HEK293 (cell line): ENCODE measurements around the gene CEND1.

Source experiments
- BCL11B ChIP-seq: fragments of 450-650 bp; formaldehyde crosslinking; IDR thresholded peaks from 2 replicates; pipeline ENCODE4 v1.5.1; 2016; ENCODE audit warnings: low read depth, missing biosample characterization, missing genetic modification characterization
- FEZF1 ChIP-seq: fragments of 450-650 bp; formaldehyde crosslinking; IDR thresholded peaks from 2 replicates; pipeline ENCODE4 v1.5.1; 2016; ENCODE audit warnings: missing biosample characterization, missing genetic modification characterization
- KLF7 ChIP-seq: fragments of 450-650 bp; formaldehyde crosslinking; IDR thresholded peaks from 2 replicates; pipeline ENCODE4 v1.5.1; 2016; ENCODE audit warnings: missing biosample characterization, missing genetic modification characterization, borderline replicate concordance
- PRDM10 ChIP-seq: fragments of 450-650 bp; formaldehyde crosslinking; IDR thresholded peaks from 2 replicates; pipeline ENCODE4 v1.5.1; 2016; ENCODE audit warnings: missing biosample characterization, missing genetic modification characterization
- SETDB1 ChIP-seq: IDR thresholded peaks from one replicate; pipeline ENCODE4 v1.6.1; 2017; ENCODE audit warnings: mild to moderate bottlenecking, low read length, moderate library complexity, mixed read lengths; ENCODE audit not compliant: insufficient read length
- TCF7L2 ChIP-seq: IDR thresholded peaks from 2 replicates; pipeline ENCODE4 v1.6.1; 2011; ENCODE audit warnings: low read depth, mild to moderate bottlenecking, inconsistent platforms, low read length, moderate library complexity, borderline replicate concordance
- TSHZ1 ChIP-seq: fragments of 450-650 bp; formaldehyde crosslinking; IDR thresholded peaks from 2 replicates; pipeline ENCODE4 v1.5.1; 2016; ENCODE audit warnings: missing biosample characterization, missing genetic modification characterization, borderline replicate concordance
- WT1 ChIP-seq: fragments of 450-650 bp; formaldehyde crosslinking; IDR thresholded peaks from 2 replicates; pipeline ENCODE4 v1.5.1; 2016; ENCODE audit warnings: missing biosample characterization, missing genetic modification characterization
- ZBTB20 ChIP-seq: fragments of 450-650 bp; formaldehyde crosslinking; IDR thresholded peaks from 2 replicates; pipeline ENCODE4 v1.5.1; 2016; ENCODE audit warnings: missing biosample characterization, missing genetic modification characterization
- ZBTB8A ChIP-seq: fragments of 450-650 bp; formaldehyde crosslinking; IDR thresholded peaks from 2 replicates; pipeline ENCODE4 v1.5.1; 2016; ENCODE audit warnings: missing biosample characterization, missing genetic modification characterization
- ZNF138 ChIP-seq: fragments of 450-650 bp; formaldehyde crosslinking; IDR thresholded peaks from 2 replicates; pipeline ENCODE4 v1.5.1; 2016; ENCODE audit warnings: missing biosample characterization, missing genetic modification characterization, borderline replicate concordance
- ZNF140 ChIP-seq: fragments of 450-650 bp; formaldehyde crosslinking; IDR thresholded peaks from 2 replicates; pipeline ENCODE4 v1.5.1; 2016; ENCODE audit warnings: missing biosample characterization, missing genetic modification characterization
- ZNF155 ChIP-seq: fragments of 450-650 bp; formaldehyde crosslinking; IDR thresholded peaks from 2 replicates; pipeline ENCODE4 v1.5.1; 2016; ENCODE audit warnings: missing biosample characterization, missing genetic modification characterization
- ZNF169 ChIP-seq: fragments of 450-650 bp; formaldehyde crosslinking; IDR thresholded peaks from 2 replicates; pipeline ENCODE4 v1.5.1; 2016; ENCODE audit warnings: missing biosample characterization, missing genetic modification characterization
- ZNF280C ChIP-seq: fragments of 450-650 bp; formaldehyde crosslinking; IDR thresholded peaks from 2 replicates; pipeline ENCODE4 v1.5.1; 2016; ENCODE audit warnings: missing biosample characterization, missing genetic modification characterization
- ZNF324 ChIP-seq: fragments of 450-650 bp; formaldehyde crosslinking; IDR thresholded peaks from 2 replicates; pipeline ENCODE4 v1.5.1; 2016; ENCODE audit warnings: missing biosample characterization, missing genetic modification characterization
- ZNF404 ChIP-seq: fragments of 450-650 bp; formaldehyde crosslinking; IDR thresholded peaks from 2 replicates; pipeline ENCODE4 v1.5.1; 2017; ENCODE audit warnings: missing biosample characterization, missing genetic modification characterization
- ZNF416 ChIP-seq: fragments of 450-650 bp; formaldehyde crosslinking; IDR thresholded peaks from 2 replicates; pipeline ENCODE4 v1.5.1; 2016; ENCODE audit warnings: missing biosample characterization, missing genetic modification characterization
- ZNF544 ChIP-seq: fragments of 450-650 bp; formaldehyde crosslinking; IDR thresholded peaks from 2 replicates; pipeline ENCODE4 v1.5.0; 2017; ENCODE audit warnings: missing biosample characterization, missing genetic modification characterization
- ZNF548 ChIP-seq: fragments of 450-650 bp; formaldehyde crosslinking; IDR thresholded peaks from 2 replicates; pipeline ENCODE4 v1.5.1; 2016; ENCODE audit warnings: missing biosample characterization, missing genetic modification characterization
- ZNF549 ChIP-seq: fragments of 450-650 bp; IDR thresholded peaks from 2 replicates; pipeline ENCODE4 v1.5.1; 2018; ENCODE audit warnings: missing biosample characterization, missing genetic modification characterization, mild to moderate bottlenecking, inconsistent platforms, moderate library complexity
- ZNF585B ChIP-seq: fragments of 450-650 bp; formaldehyde crosslinking; IDR thresholded peaks from 2 replicates; pipeline ENCODE4 v1.5.1; 2016; ENCODE audit warnings: missing biosample characterization, missing genetic modification characterization
- ZNF610 ChIP-seq: fragments of 450-650 bp; formaldehyde crosslinking; IDR thresholded peaks from 2 replicates; pipeline ENCODE4 v1.5.1; 2016; ENCODE audit warnings: missing biosample characterization, missing genetic modification characterization, borderline replicate concordance
- ZNF623 ChIP-seq: fragments of 450-650 bp; formaldehyde crosslinking; IDR thresholded peaks from 2 replicates; pipeline ENCODE4 v1.5.1; 2016; ENCODE audit warnings: missing biosample characterization, missing genetic modification characterization
- ZNF658 ChIP-seq: fragments of 450-650 bp; formaldehyde crosslinking; IDR thresholded peaks from 2 replicates; pipeline ENCODE4; 2016; ENCODE audit warnings: missing biosample characterization, missing genetic modification characterization
- ZNF701 ChIP-seq: fragments of 450-650 bp; formaldehyde crosslinking; IDR thresholded peaks from 2 replicates; pipeline ENCODE4 v1.5.1; 2016; ENCODE audit warnings: missing biosample characterization, missing genetic modification characterization
- ZNF776 ChIP-seq: fragments of 450-650 bp; formaldehyde crosslinking; IDR thresholded peaks from 2 replicates; pipeline ENCODE4 v1.5.0; 2017; ENCODE audit warnings: missing biosample characterization, missing genetic modification characterization, borderline replicate concordance
- ZNF843 ChIP-seq: fragments of 450-650 bp; formaldehyde crosslinking; IDR thresholded peaks from 2 replicates; pipeline ENCODE4 v1.5.1; 2016; ENCODE audit warnings: missing biosample characterization, missing genetic modification characterization
- ZXDB ChIP-seq: fragments of 450-650 bp; formaldehyde crosslinking; IDR thresholded peaks from 2 replicates; pipeline ENCODE4 v1.5.1; 2016; ENCODE audit warnings: missing biosample characterization, missing genetic modification characterization
- TF ChIP-seq, protein P1 (sequence below): fragments of 450-650 bp; formaldehyde crosslinking; IDR thresholded peaks from 2 replicates; pipeline ENCODE4 v1.5.1; 2017; ENCODE audit warnings: missing biosample characterization, missing genetic modification characterization

CEND1 gene

DNA sequence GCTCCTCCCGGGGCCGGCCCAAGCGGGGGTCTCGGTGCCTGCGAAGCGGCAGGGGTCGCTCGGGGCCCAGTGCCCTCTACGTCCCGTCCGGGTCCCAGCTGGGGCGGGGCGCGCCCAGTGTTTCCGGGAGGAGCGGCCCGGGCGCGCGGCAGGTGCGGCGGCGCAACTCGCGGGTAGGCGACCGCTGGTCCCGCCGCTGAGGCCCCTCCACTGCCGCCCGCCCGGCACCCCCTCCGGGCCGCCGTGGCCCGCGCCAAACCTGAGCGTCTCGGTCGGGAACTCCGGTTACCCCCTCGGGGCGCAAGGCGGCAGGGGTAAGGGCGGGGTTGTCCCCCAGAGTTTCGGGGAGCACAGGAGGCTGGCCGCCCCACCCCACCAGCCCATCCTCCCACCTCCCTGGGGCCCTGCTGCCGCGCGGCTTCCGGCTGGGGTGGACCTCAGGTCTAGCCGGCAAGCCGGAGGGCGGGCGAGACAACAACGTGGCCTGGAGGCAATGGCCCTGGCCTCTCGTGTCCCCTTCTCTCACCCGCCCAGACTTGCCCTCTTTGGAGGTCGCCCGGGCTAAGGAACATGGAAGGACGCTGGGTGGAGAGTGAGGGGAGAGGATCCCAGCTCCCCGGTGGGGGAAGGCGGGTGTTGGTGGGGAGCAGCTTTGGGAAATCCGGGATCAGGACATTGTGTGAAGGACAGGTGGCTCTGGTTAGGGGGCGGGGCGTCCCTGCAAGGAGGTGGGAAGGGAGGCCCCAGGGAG lies 37.4 kb upstream of the CEND1 start (continued):
- peak; percentile 45; the same call in 1 of the 2 replicates for TF ChIP-seq ZBTB8A
- peak; percentile 30; the same call in 1 of the 2 replicates for TF ChIP-seq PRDM10 (tag by site-specific recombination)
- TF ChIP-seq ZNF324 (tag by site-specific recombination) = 0 out of 2 replicates have a peak, but pooled peaks have one; percentile 29
- TF ChIP-seq ZNF169 = no peak
- TF ChIP-seq WT1 = 0 out of 2 replicates have a peak, but pooled peaks have one; percentile 14
- no peak for TF ChIP-seq FEZF1 (tag by site-specific recombination)
- TF ChIP-seq ZNF404 (tag by site-specific recombination) = no peak
- TF ChIP-seq ZBTB20 (tag by site-specific recombination) = peak; percentile 80
- no peak for TF ChIP-seq ZNF138
- TF ChIP-seq ZNF416 (tag by site-specific recombination) = no peak
- no peak for TF ChIP-seq ZNF843 (tag by site-specific recombination)
- no peak for TF ChIP-seq ZNF549 (tag by site-specific recombination)
- TF ChIP-seq ZNF585B = no peak
- TF ChIP-seq ZNF776 (tag by site-specific recombination) = no peak
- no peak for TF ChIP-seq ZNF658 (tag by site-specific recombination)
- no peak for TF ChIP-seq BCL11B (tag by site-specific recombination)
- TF ChIP-seq ZNF701 (tag by site-specific recombination) = no peak
- no peak for TF ChIP-seq ZNF548 (tag by site-specific recombination)
- TF ChIP-seq TCF7L2 = no peak
- no peak for TF ChIP-seq TSHZ1 (tag by site-specific recombination)
- no peak for TF ChIP-seq ZNF544 (tag by site-specific recombination)
- TF ChIP-seq ZNF280C (tag by site-specific recombination) = no peak
- TF ChIP-seq, protein P1, sequence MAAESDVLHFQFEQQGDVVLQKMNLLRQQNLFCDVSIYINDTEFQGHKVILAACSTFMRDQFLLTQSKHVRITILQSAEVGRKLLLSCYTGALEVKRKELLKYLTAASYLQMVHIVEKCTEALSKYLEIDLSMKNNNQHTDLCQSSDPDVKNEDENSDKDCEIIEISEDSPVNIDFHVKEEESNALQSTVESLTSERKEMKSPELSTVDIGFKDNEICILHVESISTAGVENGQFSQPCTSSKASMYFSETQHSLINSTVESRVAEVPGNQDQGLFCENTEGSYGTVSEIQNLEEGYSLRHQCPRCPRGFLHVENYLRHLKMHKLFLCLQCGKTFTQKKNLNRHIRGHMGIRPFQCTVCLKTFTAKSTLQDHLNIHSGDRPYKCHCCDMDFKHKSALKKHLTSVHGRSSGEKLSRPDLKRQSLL (tag by site-specific recombination) = no peak
- no peak for TF ChIP-seq ZNF155 (tag by site-specific recombination)
- no peak for TF ChIP-seq ZNF623 (tag by site-specific recombination)
- no peak for TF ChIP-seq ZXDB (tag by site-specific recombination)
- TF ChIP-seq ZNF610 = no peak
- TF ChIP-seq SETDB1 = no peak
- TF ChIP-seq KLF7 = no peak
- TF ChIP-seq ZNF140 = no peak
